Bronchial epithelial cell (primary cell): ENCODE results near the gene SALL3. TPM values are rescaled to one million over a fixed set of nuclear protein-coding genes. Genes with fewer than 3 reads are reported as not detected.

Experiments
- DNase-seq: peaks from one replicate; pipeline ENCODE4 v3.0.0-alpha.2; 2010; ENCODE audit warnings: low read depth
- FAIRE-seq: peaks from 2 replicates; lab custom pipeline; 2011; peaks lifted over from hg19 to GRCh38; lab: Jason Lieb, UNC
- H3K27me3 ChIP-seq: 2 replicates; pipeline ENCODE4 v1.5.1; 2011; ENCODE audit warnings: low read length; ENCODE audit not compliant: control insufficient read depth, insufficient read depth
- H3K36me3 ChIP-seq: 2 replicates; pipeline ENCODE4 v1.5.1; 2011; ENCODE audit warnings: low read length; ENCODE audit not compliant: control insufficient read depth, insufficient read depth
- H3K4me3 ChIP-seq: 2 replicates; pipeline ENCODE4 v1.5.1; 2011; ENCODE audit warnings: mild to moderate bottlenecking, low read depth, low read length, control low read depth
- CTCF ChIP-seq: IDR thresholded peaks from 2 replicates; pipeline ENCODE4 v1.5.1; 2011; ENCODE audit warnings: mild to moderate bottlenecking, moderate library complexity, low read length, control low read depth, inconsistent platforms; ENCODE audit not compliant: insufficient read depth, severe bottlenecking
- total RNA-seq: library from RNA; depleted of rRNA; stranded (reverse); fragments of >200 nt; gene quantifications from 2 replicates; pipeline ENCODE4 v1.2.1, GENCODE V29; 2014

The SALL3 gene
- total RNA-seq, 1 donor from 2014 or later, result not detected

GRCh38 chr18:78971511-78972245, 7.9 kb upstream of the SALL3 start:
- no peak for DNase-seq
- no peak for TF ChIP-seq CTCF
- FAIRE-seq, result no peak
- Histone ChIP-seq H3K4me3 (no peak overlapping the region), H3K36me3 (no peaks in the 10 kb centered on the region), H3K27me3 (peaks cover 23% of the 10 kb centered on the region)

- Histone ChIP-seq H3K36me3 (no peaks in the 10 kb centered on the region), H3K4me3 (no peak overlapping the region), H3K27me3 (peaks cover 30% of the 10 kb centered on the region)
- no peak for DNase-seq
- no peak for TF ChIP-seq CTCF
- no peak for FAIRE-seq
These were observed 7.2 kb upstream of the SALL3 start for GRCh38 chr18:78972385-78972918.

- H3K36me3 ChIP-seq, result no peaks in the 10 kb centered on the region
- peaks cover 33% of the 10 kb centered on the region for H3K27me3 ChIP-seq
- no peak for FAIRE-seq
- DNase-seq, result no peak
- no peak for TF ChIP-seq CTCF
- no peak overlapping the region for H3K4me3 ChIP-seq
These were observed 6.7 kb upstream of the SALL3 start for GRCh38 chr18:78972930-78973331.

GRCh38 chr18:78973357-78974083, 6.1 kb upstream of the SALL3 start:
- DNase-seq (no peak), FAIRE-seq (no peak)
- Histone ChIP-seq H3K4me3 (no peak overlapping the region), H3K27me3 (peaks cover 38% of the 10 kb centered on the region), H3K36me3 (no peaks in the 10 kb centered on the region)
- no peak for TF ChIP-seq CTCF

GRCh38 chr18:78974115-78974761, 5.4 kb upstream of the SALL3 start:
- no peak for FAIRE-seq

More at GRCh38 chr18:78974115-78974761, 5.4 kb upstream of the SALL3 start:
- TF ChIP-seq CTCF, result no peak
- Histone ChIP-seq H3K36me3 (no peaks in the 10 kb centered on the region), H3K4me3 (no peak overlapping the region), H3K27me3 (peaks cover 38% of the 10 kb centered on the region)
- no peak for DNase-seq
